SK-N-MC (cell line): Measurements from ENCODE around the gene ADAP1.

Experiments used
- DNase-seq: peaks from one replicate; pipeline ENCODE4 v3.0.0-alpha.2; 2011; ENCODE audit warnings: low read depth, low spot score
- H3K27ac ChIP-seq: fragments of 200-600 bp; sonication (generic); 2 replicates; pipeline ENCODE4 v1.5.1; 2016; ENCODE audit warnings: mixed run types
- H3K36me3 ChIP-seq: fragments of 200-600 bp; sonication (generic); 2 replicates; pipeline ENCODE4 v1.6.1; 2017; ENCODE audit warnings: antibody characterized with exemption, low read length, mixed read lengths; ENCODE audit not compliant: insufficient read depth
- H3K4me3 ChIP-seq: fragments of 200-600 bp; sonication (generic); 2 replicates; pipeline ENCODE4 v1.5.1; 2016
- H3K9ac ChIP-seq: fragments of 200-600 bp; sonication (generic); 2 replicates; pipeline ENCODE4 v1.8.0; 2017; ENCODE audit warnings: mixed run types, mixed read lengths; ENCODE audit not compliant: insufficient read length
- H3K9me3 ChIP-seq: fragments of 200-600 bp; sonication (generic); 2 replicates; pipeline ENCODE4 v1.6.1; 2017; ENCODE audit warnings: low read depth, mild to moderate bottlenecking, antibody characterized with exemption, low read length, moderate library complexity, mixed read lengths
- EZH2 ChIP-seq: fragments of 200-600 bp; sonication (generic); IDR thresholded peaks from one replicate; pipeline ENCODE4 v1.6.1; 2017; ENCODE audit warnings: antibody characterized with exemption
- FOXP2 ChIP-seq: optimal IDR thresholded peaks from 2 replicates; pipeline ENCODE3; 2011; ENCODE audit warnings: mild to moderate bottlenecking, moderate library complexity; ENCODE audit not compliant: insufficient read depth; ENCODE audit errors: extremely low read length, control extremely low read depth
- POLR2AphosphoS5 ChIP-seq: IDR thresholded peaks from 2 replicates; pipeline ENCODE4 v1.6.1; 2012; ENCODE audit warnings: mild to moderate bottlenecking, low read depth, low read length, borderline replicate concordance

ADAP1 gene

GRCh38 chr7:890868-891267 is 63.6 kb downstream of the ADAP1 start:
- no peaks in the 10 kb centered on the region for H3K9me3 ChIP-seq
- DNase-seq: no peak
- H3K9ac ChIP-seq: no peak overlapping the region
- no peak overlapping the region for H3K27ac ChIP-seq
- peaks cover 13% of the 10 kb centered on the region; the same call in 1 of the 2 replicates for H3K36me3 ChIP-seq
- no peak overlapping the region for H3K4me3 ChIP-seq
- TF ChIP-seq EZH2 (no peak), POLR2AphosphoS5 (no peak), FOXP2 (no peak)

GRCh38 chr7:889391-889790 is 65.1 kb downstream of the ADAP1 start:
- no peak overlapping the region for H3K27ac ChIP-seq
- H3K9ac ChIP-seq: no peak overlapping the region
- DNase-seq: no peak
- no peaks in the 10 kb centered on the region for H3K9me3 ChIP-seq
- no peak overlapping the region for H3K4me3 ChIP-seq
- peaks cover 11% of the 10 kb centered on the region; the same call in 1 of the 2 replicates for H3K36me3 ChIP-seq
- TF ChIP-seq POLR2AphosphoS5: no peak
- no peak for TF ChIP-seq EZH2
- no peak for TF ChIP-seq FOXP2

- Histone ChIP-seq H3K9ac (no peak overlapping the region), H3K36me3 (peaks cover 8% of the 10 kb centered on the region; the same call in 1 of the 2 replicates), H3K9me3 (no peaks in the 10 kb centered on the region), H3K4me3 (no peak overlapping the region), H3K27ac (no peak overlapping the region)
- no peak for DNase-seq
- TF ChIP-seq POLR2AphosphoS5: no peak
- TF ChIP-seq FOXP2: no peak
- no peak for TF ChIP-seq EZH2
Measured at GRCh38 chr7:889025-889390, 65.5 kb downstream of the ADAP1 start.

- peaks cover 4% of the 10 kb centered on the region; the same call in 1 of the 2 replicates for H3K36me3 ChIP-seq
- no peak overlapping the region for H3K9ac ChIP-seq
Measured at GRCh38 chr7:888081-889024, 66.1 kb downstream of the ADAP1 start.

GRCh38 chr7:887488-887820 is 67.0 kb downstream of the ADAP1 start:
- peaks cover 4% of the 10 kb centered on the region; the same call in 1 of the 2 replicates for H3K36me3 ChIP-seq
- H3K27ac ChIP-seq: no peak overlapping the region
- H3K9me3 ChIP-seq: no peaks in the 10 kb centered on the region
- no peak for DNase-seq
- TF ChIP-seq FOXP2 (no peak), EZH2 (no peak), POLR2AphosphoS5 (no peak)
- H3K9ac ChIP-seq: no peak overlapping the region
- no peak overlapping the region for H3K4me3 ChIP-seq

More at GRCh38 chr7:888081-889024, 66.1 kb downstream of the ADAP1 start:
- no peaks in the 10 kb centered on the region for H3K9me3 ChIP-seq
- DNase-seq: no peak
- TF ChIP-seq FOXP2 (no peak), POLR2AphosphoS5 (no peak), EZH2 (no peak)
- no peak overlapping the region for H3K4me3 ChIP-seq
- H3K27ac ChIP-seq: no peak overlapping the region

GRCh38 chr7:886626-887487 is 67.6 kb downstream of the ADAP1 start:
- H3K9me3 ChIP-seq: no peaks in the 10 kb centered on the region
- TF ChIP-seq FOXP2 (no peak), EZH2 (no peak), POLR2AphosphoS5 (no peak)
- H3K4me3 ChIP-seq: no peak overlapping the region
- H3K36me3 ChIP-seq: no peaks in the 10 kb centered on the region; the same call in 1 of the 2 replicates
- no peak for DNase-seq
- H3K27ac ChIP-seq: no peak overlapping the region
- H3K9ac ChIP-seq: no peak overlapping the region

- Histone ChIP-seq H3K4me3 (no peak overlapping the region), H3K9ac (no peak overlapping the region), H3K27ac (no peak overlapping the region), H3K36me3 (no peaks in the 10 kb centered on the region; the same call in 1 of the 2 replicates), H3K9me3 (no peaks in the 10 kb centered on the region)
- no peak for DNase-seq
- TF ChIP-seq POLR2AphosphoS5 (no peak), EZH2 (no peak), FOXP2 (no peak)
Measured at GRCh38 chr7:885893-886625, 68.4 kb downstream of the ADAP1 start.

- Histone ChIP-seq H3K4me3 (no peak overlapping the region), H3K9me3 (no peaks in the 10 kb centered on the region), H3K9ac (no peak overlapping the region), H3K27ac (no peak overlapping the region), H3K36me3 (no peaks in the 10 kb centered on the region; the same call in 1 of the 2 replicates)
- TF ChIP-seq POLR2AphosphoS5: no peak
- no peak for TF ChIP-seq FOXP2
- TF ChIP-seq EZH2: no peak
- no peak for DNase-seq
Measured at GRCh38 chr7:885261-885892, 69.1 kb downstream of the ADAP1 start.
